Stomach (tissue), 4 donors: ENCODE results near the gene TNS3.

Experiments
- CTCF ChIP-seq, 7 experiments: fragments of 450-650 bp in 4 of 7; fragments of 200-600 bp in 3 of 7; sonication (generic) in 3 of 7; IDR thresholded peaks; one replicate each; pipeline ENCODE4 v1.5.1; 2016 to 2019; ENCODE audit warnings: antibody characterized with exemption in 7 of 7, control low read depth in 2 of 7, mild to moderate bottlenecking in 1 of 7
- POLR2AphosphoS5 ChIP-seq, 3 donors: sonication (generic); formaldehyde crosslinking; IDR thresholded peaks; one replicate each; pipeline ENCODE4 v1.6.1; 2016; ENCODE audit warnings: antibody characterized with exemption in 3 of 3

GRCh38 chr7:47479821-47480575 lies 101.9 kb downstream of the TNS3 start:
- TF ChIP-seq CTCF (IDR thresholded peaks at IDR 0.05) (no peak), POLR2AphosphoS5 (IDR thresholded peaks at IDR 0.05) (no peak)
